ENCODE measurements around the gene CD99L2.

GRCh38 chrX:150842198-150842685, 56.2 kb downstream of the CD99L2 start:
- TF ChIP-seq CTCF (conservative IDR thresholded peaks at IDR 0.05; ENCODE audit: low read length), result no peak
- no peak for TF ChIP-seq EZH2phosphoT487 (IDR thresholded peaks at IDR 0.05; ENCODE audit: borderline replicate concordance)

Measured in Loucy (cell line).